ENCODE data around the gene CTU2. TPM values are rescaled to one million over a fixed set of nuclear protein-coding genes. Genes with fewer than 3 reads are reported as not detected.

CTU2 gene
- total and polyA plus RNA-seq, 9 of the 15 experiments (the other 6 are each of a cell fraction or from before 2014, with no cell fraction given): 1.3 to 105 (median 23.2) TPM

DNA sequence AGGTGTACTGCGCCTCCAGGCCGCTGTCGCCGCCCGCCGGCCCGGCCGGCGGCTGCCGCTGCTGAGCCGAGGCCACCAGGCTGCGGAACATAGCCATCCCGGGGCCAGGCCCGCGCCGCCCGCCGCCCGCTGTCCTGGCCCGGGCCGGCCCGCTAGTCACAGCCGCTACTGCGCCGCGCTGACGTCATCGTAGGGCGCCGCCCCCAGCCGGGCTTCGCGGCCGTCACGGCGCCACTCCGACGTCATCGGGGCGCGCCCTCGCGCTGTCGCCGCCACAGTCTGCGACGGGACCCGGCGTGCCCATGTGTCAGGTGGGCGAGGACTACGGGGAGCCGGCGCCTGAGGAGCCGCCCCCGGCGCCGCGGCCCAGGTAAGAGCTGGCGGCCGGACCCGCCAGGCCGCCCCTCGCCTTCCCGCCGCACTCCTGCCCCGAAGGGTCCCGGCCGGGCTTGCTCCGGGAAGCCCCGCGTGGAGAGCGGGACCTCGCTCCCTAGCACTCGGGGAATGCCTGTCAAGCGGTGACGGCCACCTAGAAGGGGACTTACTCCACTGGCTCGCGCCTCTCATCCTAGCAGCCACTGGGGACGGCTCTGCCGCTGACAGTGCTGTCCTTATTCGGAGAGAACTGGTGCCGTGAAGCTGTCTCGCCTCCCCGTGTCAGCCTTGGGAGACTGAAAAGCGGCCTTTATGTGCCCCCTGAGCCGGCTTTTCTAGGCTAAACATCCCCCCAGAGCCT is at the start of gene CTU2, which contains the start of gene RNF166 (continued):
- TF ChIP-seq, protein P1, sequence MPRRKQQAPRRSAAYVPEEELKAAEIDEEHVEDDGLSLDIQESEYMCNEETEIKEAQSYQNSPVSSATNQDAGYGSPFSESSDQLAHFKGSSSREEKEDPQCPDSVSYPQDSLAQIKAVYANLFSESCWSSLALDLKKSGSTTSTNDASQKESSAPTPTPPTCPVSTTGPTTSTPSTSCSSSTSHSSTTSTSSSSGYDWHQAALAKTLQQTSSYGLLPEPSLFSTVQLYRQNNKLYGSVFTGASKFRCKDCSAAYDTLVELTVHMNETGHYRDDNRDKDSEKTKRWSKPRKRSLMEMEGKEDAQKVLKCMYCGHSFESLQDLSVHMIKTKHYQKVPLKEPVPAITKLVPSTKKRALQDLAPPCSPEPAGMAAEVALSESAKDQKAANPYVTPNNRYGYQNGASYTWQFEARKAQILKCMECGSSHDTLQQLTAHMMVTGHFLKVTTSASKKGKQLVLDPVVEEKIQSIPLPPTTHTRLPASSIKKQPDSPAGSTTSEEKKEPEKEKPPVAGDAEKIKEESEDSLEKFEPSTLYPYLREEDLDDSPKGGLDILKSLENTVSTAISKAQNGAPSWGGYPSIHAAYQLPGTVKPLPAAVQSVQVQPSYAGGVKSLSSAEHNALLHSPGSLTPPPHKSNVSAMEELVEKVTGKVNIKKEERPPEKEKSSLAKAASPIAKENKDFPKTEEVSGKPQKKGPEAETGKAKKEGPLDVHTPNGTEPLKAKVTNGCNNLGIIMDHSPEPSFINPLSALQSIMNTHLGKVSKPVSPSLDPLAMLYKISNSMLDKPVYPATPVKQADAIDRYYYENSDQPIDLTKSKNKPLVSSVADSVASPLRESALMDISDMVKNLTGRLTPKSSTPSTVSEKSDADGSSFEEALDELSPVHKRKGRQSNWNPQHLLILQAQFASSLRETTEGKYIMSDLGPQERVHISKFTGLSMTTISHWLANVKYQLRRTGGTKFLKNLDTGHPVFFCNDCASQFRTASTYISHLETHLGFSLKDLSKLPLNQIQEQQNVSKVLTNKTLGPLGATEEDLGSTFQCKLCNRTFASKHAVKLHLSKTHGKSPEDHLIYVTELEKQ (CRISPR knock-in tag; IDR thresholded peaks at IDR 0.05): no peak
- TF ChIP-seq ZNF184 (CRISPR knock-in tag; IDR thresholded peaks at IDR 0.05) (no peak), EHMT2 (IDR thresholded peaks at IDR 0.05) (no peak), TRIM24 (IDR thresholded peaks at IDR 0.05) (no peak), RFX7 (CRISPR knock-in tag; IDR thresholded peaks at IDR 0.05) (no peak), ZNF165 (CRISPR knock-in tag; IDR thresholded peaks at IDR 0.05; ENCODE audit: borderline replicate concordance) (0 out of 2 replicates have a peak, but pooled peaks have one; percentile 75), POLR3A (IDR thresholded peaks at IDR 0.05; ENCODE audit: borderline replicate concordance, extremely low read depth, insufficient read depth, insufficient read length) (no peak), SPI1 (IDR thresholded peaks at IDR 0.05; ENCODE audit: borderline replicate concordance, low read depth, low read length) (no peak), SIN3B (IDR thresholded peaks at IDR 0.05; ENCODE audit: low read depth) (peak; percentile 99), ZNF583 (CRISPR knock-in tag; IDR thresholded peaks at IDR 0.05) (peak; percentile 68; the same call in 1 of the 2 replicates), ZNF280B (CRISPR knock-in tag; IDR thresholded peaks at IDR 0.05) (no peak), NBN (IDR thresholded peaks at IDR 0.05; ENCODE audit: low read depth) (no peak), CBX1 (IDR thresholded peaks at IDR 0.05; ENCODE audit: low read depth) (no peak), ZNF75A (CRISPR knock-in tag; IDR thresholded peaks at IDR 0.05) (peak; percentile 22; the same call in 1 of the 2 replicates)
- TF ChIP-seq, protein P2, sequence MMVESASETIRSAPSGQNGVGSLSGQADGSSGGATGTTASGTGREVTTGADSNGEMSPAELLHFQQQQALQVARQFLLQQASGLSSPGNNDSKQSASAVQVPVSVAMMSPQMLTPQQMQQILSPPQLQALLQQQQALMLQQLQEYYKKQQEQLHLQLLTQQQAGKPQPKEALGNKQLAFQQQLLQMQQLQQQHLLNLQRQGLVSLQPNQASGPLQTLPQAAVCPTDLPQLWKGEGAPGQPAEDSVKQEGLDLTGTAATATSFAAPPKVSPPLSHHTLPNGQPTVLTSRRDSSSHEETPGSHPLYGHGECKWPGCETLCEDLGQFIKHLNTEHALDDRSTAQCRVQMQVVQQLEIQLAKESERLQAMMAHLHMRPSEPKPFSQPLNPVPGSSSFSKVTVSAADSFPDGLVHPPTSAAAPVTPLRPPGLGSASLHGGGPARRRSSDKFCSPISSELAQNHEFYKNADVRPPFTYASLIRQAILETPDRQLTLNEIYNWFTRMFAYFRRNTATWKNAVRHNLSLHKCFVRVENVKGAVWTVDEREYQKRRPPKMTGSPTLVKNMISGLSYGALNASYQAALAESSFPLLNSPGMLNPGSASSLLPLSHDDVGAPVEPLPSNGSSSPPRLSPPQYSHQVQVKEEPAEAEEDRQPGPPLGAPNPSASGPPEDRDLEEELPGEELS (CRISPR knock-in tag; IDR thresholded peaks at IDR 0.05; ENCODE audit: borderline replicate concordance): no peak; the same call in 1 of the 2 replicates
- TF ChIP-seq, protein P3, sequence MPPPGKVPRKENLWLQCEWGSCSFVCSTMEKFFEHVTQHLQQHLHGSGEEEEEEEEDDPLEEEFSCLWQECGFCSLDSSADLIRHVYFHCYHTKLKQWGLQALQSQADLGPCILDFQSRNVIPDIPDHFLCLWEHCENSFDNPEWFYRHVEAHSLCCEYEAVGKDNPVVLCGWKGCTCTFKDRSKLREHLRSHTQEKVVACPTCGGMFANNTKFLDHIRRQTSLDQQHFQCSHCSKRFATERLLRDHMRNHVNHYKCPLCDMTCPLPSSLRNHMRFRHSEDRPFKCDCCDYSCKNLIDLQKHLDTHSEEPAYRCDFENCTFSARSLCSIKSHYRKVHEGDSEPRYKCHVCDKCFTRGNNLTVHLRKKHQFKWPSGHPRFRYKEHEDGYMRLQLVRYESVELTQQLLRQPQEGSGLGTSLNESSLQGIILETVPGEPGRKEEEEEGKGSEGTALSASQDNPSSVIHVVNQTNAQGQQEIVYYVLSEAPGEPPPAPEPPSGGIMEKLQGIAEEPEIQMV (tag; conservative IDR thresholded peaks at IDR 0.05; ENCODE audit: low read depth): no peak
- TF ChIP-seq, protein P4, sequence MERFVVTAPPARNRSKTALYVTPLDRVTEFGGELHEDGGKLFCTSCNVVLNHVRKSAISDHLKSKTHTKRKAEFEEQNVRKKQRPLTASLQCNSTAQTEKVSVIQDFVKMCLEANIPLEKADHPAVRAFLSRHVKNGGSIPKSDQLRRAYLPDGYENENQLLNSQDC (CRISPR knock-in tag; IDR thresholded peaks at IDR 0.05): no peak
- TF ChIP-seq, protein P5, sequence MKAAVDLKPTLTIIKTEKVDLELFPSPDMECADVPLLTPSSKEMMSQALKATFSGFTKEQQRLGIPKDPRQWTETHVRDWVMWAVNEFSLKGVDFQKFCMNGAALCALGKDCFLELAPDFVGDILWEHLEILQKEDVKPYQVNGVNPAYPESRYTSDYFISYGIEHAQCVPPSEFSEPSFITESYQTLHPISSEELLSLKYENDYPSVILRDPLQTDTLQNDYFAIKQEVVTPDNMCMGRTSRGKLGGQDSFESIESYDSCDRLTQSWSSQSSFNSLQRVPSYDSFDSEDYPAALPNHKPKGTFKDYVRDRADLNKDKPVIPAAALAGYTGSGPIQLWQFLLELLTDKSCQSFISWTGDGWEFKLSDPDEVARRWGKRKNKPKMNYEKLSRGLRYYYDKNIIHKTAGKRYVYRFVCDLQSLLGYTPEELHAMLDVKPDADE (conservative IDR thresholded peaks at IDR 0.05; ENCODE audit: control insufficient read depth, low read depth, low read length): peak; percentile 99
